Cardiac muscle cell (in vitro differentiated cells and primary cell): ENCODE results near the gene ECHS1. TPM values are rescaled to one million over a fixed set of nuclear protein-coding genes. Genes with fewer than 3 reads are reported as not detected.

Experiments
- DNase-seq, 2 donors: peaks; one replicate each; pipeline versions ENCODE4 v3.0.0 to v3.0.0-alpha.2; 2010 to 2017; ENCODE audit warnings: low read depth in 1 of 2, low spot score in 1 of 2
- H3K27ac ChIP-seq: fragments of 200-600 bp; sonication (generic); 2 replicates; pipeline ENCODE4 v1.5.1; 2016
- H3K27me3 ChIP-seq: fragments of 200-600 bp; sonication (generic); 2 replicates; pipeline ENCODE4 v1.6.0; 2016; ENCODE audit warnings: control low read depth
- H3K36me3 ChIP-seq: fragments of 200-600 bp; sonication (generic); 2 replicates; pipeline ENCODE4 v1.5.1; 2016; ENCODE audit warnings: control low read depth
- H3K4me1 ChIP-seq: fragments of 200-600 bp; sonication (generic); 2 replicates; pipeline ENCODE4 v1.8.1; 2017; ENCODE audit warnings: low read depth, mild to moderate bottlenecking, mixed run types
- H3K4me3 ChIP-seq: fragments of 200-600 bp; sonication (generic); 2 replicates; pipeline ENCODE4 v1.5.1; 2016; ENCODE audit warnings: mild to moderate bottlenecking
- H3K9me3 ChIP-seq: fragments of 200-600 bp; sonication (generic); 2 replicates; pipeline ENCODE4 v1.5.1; 2017; ENCODE audit warnings: low read depth, mild to moderate bottlenecking, control low read depth
- polyA plus RNA-seq: library from polyadenylated mRNA; unstranded; fragments of >200 nt; fragmentation: Nextera tagmentation; extraction: Ambion mirVana; gene quantifications from 2 replicates; pipeline ENCODE4 v1.2.1, GENCODE V29; 2016
- total RNA-seq: library from RNA; depleted of rRNA; stranded (reverse); fragments of >200 nt; gene quantifications from 2 replicates; pipeline ENCODE4 v1.2.3, GENCODE V29; 2016
- TF ChIP-seq, protein P1 (sequence below): IDR thresholded peaks from 2 replicates; pipeline ENCODE4 v1.5.1; 2012; ENCODE audit warnings: low read depth, mild to moderate bottlenecking, low read length

ECHS1 gene
- total RNA-seq (111 and 159 TPM in 2 replicates), polyA plus RNA-seq (184 and 243 TPM in 2 replicates)

DNA sequence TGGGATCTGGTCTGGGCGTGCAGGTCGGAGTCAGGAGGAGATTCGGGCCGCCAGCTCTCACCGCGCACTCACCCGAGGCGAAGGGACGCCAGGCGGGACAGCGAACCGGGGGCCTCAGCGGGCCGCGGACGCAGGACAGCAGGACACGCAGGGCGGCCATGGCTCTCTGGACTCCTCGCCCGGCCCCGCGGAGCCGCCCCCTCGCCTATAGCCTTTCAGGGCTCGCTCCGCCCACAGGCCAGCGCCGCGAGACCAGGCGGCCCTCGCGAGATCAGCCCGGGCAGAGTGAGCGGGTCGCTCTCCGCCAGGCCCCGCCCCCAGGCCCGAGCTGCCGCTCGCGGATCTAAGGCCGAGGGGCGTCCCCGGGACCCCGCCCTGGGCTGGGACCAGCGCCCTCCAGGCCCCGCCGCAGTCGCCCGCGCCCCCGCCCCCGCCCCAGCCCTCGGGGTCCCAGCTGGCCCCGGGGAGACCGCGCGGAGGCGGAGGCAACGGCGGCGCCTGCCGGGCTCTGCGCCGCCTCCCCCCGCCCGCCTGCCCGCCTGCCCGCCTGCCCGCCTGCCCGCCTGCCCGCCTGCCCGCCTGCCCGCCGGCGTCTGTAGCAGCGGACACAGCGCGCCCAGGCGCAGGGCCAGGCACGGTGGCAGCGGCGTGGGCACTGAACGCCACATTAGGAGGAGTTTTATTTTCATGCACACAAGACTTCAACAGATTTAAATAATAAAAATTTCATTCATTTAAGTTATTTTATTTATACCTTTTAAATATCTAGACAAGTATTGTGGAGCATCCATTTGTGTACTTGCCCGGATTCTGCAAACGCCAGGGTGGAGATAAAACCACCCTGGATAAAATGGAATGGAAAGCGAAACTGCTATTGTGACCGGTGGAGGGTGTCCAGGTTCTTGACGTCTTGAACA lies at the start of gene ECHS1:
Gene ECHS1, minus strand, starts transcription at position 181 of the 917 bp plus-strand sequence. Its CDS starts 21 bp downstream, at position 160.
- peak; percentile 93 to 97 for DNase-seq
- Histone ChIP-seq H3K4me3 (peak within 1 kb of the TSS; percentile 75), H3K36me3 (peaks cover 17% of the 10 kb centered on the region), H3K27me3 (peaks cover 22% of the 10 kb centered on the region), H3K9me3 (no peaks in the 10 kb centered on the region), H3K27ac (peak within 1 kb of the TSS; percentile 79), H3K4me1 (no peaks in the 10 kb centered on the region)
- TF ChIP-seq, protein P1, sequence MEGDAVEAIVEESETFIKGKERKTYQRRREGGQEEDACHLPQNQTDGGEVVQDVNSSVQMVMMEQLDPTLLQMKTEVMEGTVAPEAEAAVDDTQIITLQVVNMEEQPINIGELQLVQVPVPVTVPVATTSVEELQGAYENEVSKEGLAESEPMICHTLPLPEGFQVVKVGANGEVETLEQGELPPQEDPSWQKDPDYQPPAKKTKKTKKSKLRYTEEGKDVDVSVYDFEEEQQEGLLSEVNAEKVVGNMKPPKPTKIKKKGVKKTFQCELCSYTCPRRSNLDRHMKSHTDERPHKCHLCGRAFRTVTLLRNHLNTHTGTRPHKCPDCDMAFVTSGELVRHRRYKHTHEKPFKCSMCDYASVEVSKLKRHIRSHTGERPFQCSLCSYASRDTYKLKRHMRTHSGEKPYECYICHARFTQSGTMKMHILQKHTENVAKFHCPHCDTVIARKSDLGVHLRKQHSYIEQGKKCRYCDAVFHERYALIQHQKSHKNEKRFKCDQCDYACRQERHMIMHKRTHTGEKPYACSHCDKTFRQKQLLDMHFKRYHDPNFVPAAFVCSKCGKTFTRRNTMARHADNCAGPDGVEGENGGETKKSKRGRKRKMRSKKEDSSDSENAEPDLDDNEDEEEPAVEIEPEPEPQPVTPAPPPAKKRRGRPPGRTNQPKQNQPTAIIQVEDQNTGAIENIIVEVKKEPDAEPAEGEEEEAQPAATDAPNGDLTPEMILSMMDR = no peak

DNA sequence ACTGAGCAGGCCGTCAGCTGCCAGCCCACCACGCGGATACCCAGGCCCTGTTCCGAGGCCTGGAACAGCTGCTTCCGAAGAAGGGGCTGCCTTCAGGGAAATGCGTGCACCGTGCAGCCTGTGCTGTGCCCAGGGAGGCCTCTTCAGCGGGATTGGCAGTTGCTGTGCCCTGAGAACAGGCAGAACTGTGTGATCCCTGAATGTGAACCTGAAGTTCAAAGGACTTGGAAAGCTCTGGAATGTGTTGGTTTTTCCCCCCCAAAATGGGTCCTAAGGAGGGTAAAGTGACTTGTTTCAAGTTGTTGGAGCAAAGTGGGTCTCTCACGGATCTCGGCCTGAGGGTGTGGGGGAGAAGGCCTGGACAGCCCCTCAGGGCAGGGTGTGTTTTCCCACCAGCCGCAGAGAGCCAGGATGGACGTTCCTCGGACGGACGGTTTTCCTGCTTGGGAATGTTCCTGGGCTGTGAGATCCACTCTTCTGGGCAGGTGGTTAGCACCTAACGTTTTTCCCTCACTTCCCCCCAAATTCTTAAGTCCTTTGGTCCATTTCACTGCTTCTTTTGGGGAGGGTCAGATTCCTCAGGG lies 49.2 kb upstream of the ECHS1 start:
- DNase-seq = no peak
- Histone ChIP-seq H3K27ac (no peak overlapping the region), H3K27me3 (peaks cover 18% of the 10 kb centered on the region), H3K4me1 (no peaks in the 10 kb centered on the region), H3K36me3 (peaks cover 3% of the 10 kb centered on the region), H3K4me3 (no peak overlapping the region), H3K9me3 (no peaks in the 10 kb centered on the region)
- TF ChIP-seq, protein P1 = no peak

DNA sequence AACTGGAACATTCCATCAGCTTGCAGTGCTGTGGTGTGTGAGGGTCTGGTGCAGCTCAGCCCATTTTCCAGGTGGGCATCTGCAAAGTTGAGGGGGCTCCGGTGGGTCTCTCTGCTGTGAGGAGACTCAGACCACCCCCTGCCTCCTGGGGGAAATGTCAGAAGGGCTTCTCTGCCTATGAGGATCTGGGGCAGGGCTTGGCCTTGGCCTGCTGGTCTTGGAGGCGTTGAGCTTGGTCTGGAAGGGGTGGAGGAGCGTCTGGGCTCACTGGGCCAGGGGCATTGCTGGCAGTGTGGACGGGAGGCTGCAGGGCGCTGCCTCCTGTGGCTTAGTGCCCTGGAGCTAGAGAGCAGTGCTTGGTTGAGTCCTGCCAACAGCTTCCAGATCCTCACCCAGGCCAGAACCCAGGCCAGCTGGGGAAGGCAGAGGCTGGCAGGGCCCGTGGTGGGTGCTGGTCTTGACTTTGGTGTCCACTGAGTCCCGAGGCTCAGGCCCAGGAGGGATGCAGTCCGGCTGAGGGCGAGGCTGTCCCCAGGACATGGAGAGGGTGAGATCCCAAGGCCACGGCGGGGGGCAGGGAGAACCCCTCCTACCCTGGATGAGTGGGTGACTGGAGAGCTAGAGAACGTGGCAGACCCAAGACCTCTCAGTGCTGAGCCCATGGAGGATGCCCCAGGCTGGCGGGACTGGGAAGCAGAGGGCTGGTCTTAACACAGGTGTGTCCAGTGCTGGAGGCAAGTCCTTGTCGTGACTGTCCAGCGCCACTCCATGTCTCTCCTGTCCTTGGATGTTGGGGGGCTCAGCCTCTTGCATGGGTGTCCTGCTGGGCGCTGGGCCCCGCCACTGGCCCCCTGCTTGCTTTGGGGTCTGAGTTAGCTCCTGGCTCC lies 48.4 kb upstream of the ECHS1 start:
- peaks cover 3% of the 10 kb centered on the region for H3K36me3 ChIP-seq
- H3K27ac ChIP-seq = no peak overlapping the region
- H3K4me3 ChIP-seq = no peak overlapping the region
- H3K9me3 ChIP-seq = no peaks in the 10 kb centered on the region
- H3K27me3 ChIP-seq = peaks cover 18% of the 10 kb centered on the region
- TF ChIP-seq, protein P1 = no peak
- DNase-seq = no peak
- no peaks in the 10 kb centered on the region for H3K4me1 ChIP-seq

DNA sequence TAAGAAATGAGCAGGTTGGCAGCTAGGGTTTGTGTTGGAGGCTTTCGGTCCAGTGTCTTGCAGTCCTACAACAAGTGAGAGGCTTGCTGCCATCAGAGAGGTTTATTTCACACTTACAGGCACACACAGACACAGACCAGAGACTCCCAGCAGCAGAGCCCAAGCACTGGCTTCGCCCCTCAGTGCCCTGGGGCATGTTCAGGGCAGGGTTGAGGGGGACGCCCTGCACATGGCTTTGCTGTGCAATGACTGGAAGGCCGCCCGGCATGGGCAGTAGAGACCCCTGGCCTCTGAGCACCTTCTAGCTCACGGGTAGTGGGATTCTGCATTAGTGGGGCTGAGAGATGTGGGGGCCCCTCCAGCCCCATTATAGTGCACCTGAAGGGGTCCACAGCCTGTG lies 47.4 kb upstream of the ECHS1 start:
- H3K4me3 ChIP-seq = no peak overlapping the region
- H3K9me3 ChIP-seq = no peaks in the 10 kb centered on the region
- H3K27ac ChIP-seq = no peak overlapping the region
- TF ChIP-seq, protein P1 = no peak
- no peaks in the 10 kb centered on the region for H3K4me1 ChIP-seq
- DNase-seq = no peak
- H3K27me3 ChIP-seq = peaks cover 18% of the 10 kb centered on the region
- H3K36me3 ChIP-seq = peaks cover 3% of the 10 kb centered on the region

DNA sequence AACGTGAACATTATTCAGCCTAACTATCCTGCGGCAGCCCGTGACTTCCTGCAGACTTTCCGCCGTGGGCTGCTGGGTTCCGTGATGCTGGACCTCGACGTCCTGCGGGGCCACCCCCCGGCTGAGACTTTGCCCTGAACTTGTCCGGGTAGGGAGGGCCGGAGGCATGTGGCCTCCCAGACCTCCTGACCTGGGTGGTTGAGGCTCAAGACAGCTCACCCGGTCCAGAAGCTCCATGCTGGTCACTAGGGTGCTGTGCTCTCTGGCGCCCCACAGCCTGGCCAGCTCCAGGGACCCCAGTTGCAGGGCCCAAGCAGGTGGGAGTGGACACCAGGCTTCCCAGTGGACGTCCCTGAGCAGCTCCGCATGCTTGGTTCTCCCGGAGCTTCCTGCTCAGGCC lies 46.9 kb upstream of the ECHS1 start:
- Histone ChIP-seq H3K27me3 (peaks cover 17% of the 10 kb centered on the region), H3K4me1 (no peaks in the 10 kb centered on the region), H3K36me3 (peaks cover 3% of the 10 kb centered on the region), H3K4me3 (no peak overlapping the region), H3K27ac (no peak overlapping the region), H3K9me3 (no peaks in the 10 kb centered on the region)
- DNase-seq = no peak
- TF ChIP-seq, protein P1 = no peak
